Keratinocyte (primary cell): ENCODE data around the gene INTU.

Experiments used
- EZH2 ChIP-seq: IDR thresholded peaks from one replicate; pipeline ENCODE4 v1.6.1; 2012; ENCODE audit warnings: inconsistent platforms, mild to moderate bottlenecking, low read length, moderate library complexity
- TF ChIP-seq, protein P1 (sequence below), 3 experiments: IDR thresholded peaks in 1 of 3; conservative IDR thresholded peaks in 1 of 3; optimal IDR thresholded peaks in 1 of 3; 2 replicates in 2 of 3; 3 replicates in 1 of 3; pipeline versions ENCODE3 to v1.5.1; 2011; ENCODE audit warnings: low read length in 3 of 3, mild to moderate bottlenecking in 3 of 3, moderate library complexity in 2 of 3, control low read depth in 1 of 3, inconsistent platforms in 1 of 3; ENCODE audit not compliant: insufficient read depth in 2 of 3; ENCODE audit errors: extremely low read depth in 1 of 3

DNA sequence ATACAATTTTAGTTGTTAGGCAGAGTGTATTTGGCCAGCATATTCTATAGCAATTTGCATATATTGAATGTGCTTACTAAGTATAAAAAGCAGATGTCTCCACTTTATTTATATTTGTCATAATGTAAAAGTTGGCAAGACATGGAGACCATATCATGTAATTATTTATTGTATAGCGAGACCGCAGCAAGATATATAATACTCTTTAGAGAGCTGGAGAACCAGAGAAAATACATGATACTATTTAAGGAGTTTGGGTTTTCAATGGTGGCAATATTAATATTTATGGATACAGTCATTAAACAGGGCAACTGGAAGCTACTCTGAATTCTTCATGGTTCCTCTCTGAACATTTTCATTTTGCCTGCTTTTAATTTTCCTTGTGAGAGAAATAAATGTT is 35.0 kb downstream of the INTU start:
- TF ChIP-seq EZH2: no peak
- TF ChIP-seq, protein P1, sequence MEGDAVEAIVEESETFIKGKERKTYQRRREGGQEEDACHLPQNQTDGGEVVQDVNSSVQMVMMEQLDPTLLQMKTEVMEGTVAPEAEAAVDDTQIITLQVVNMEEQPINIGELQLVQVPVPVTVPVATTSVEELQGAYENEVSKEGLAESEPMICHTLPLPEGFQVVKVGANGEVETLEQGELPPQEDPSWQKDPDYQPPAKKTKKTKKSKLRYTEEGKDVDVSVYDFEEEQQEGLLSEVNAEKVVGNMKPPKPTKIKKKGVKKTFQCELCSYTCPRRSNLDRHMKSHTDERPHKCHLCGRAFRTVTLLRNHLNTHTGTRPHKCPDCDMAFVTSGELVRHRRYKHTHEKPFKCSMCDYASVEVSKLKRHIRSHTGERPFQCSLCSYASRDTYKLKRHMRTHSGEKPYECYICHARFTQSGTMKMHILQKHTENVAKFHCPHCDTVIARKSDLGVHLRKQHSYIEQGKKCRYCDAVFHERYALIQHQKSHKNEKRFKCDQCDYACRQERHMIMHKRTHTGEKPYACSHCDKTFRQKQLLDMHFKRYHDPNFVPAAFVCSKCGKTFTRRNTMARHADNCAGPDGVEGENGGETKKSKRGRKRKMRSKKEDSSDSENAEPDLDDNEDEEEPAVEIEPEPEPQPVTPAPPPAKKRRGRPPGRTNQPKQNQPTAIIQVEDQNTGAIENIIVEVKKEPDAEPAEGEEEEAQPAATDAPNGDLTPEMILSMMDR (optimal IDR thresholded peaks at IDR 0.05 in 1 of 3, IDR thresholded peaks at IDR 0.05 in 1 of 3, conservative IDR thresholded peaks at IDR 0.05 in 1 of 3; ENCODE audit: extremely low read depth in 1 of 3, insufficient read depth in 2 of 3, low read length in 3 of 3): no peak
